ENCODE measurements around the gene ARHGEF10L.

ARHGEF10L gene

GRCh38 chr1:17523321-17524041 is 16.0 kb upstream of the ARHGEF10L start:
- DNase-seq: no peak

GRCh38 chr1:17524645-17525044 is 14.9 kb upstream of the ARHGEF10L start:
- no peak for DNase-seq

GRCh38 chr1:17525996-17526686 is 13.4 kb upstream of the ARHGEF10L start:
- no peak for DNase-seq

- no peak for DNase-seq
These were observed 12.2 kb upstream of the ARHGEF10L start for GRCh38 chr1:17527036-17527914.

- no peak for DNase-seq
These were observed 10.1 kb upstream of the ARHGEF10L start for GRCh38 chr1:17529381-17529780.

- no peak for DNase-seq
These were observed 8.2 kb upstream of the ARHGEF10L start for GRCh38 chr1:17531343-17531681.

GRCh38 chr1:17531682-17532487 is 7.6 kb upstream of the ARHGEF10L start:
- DNase-seq: no peak

GRCh38 chr1:17533201-17533600 is 6.3 kb upstream of the ARHGEF10L start:
- no peak for DNase-seq

- DNase-seq: no peak
These were observed 4.1 kb upstream of the ARHGEF10L start for GRCh38 chr1:17535300-17535936.

GRCh38 chr1:17538010-17538409 is 1.5 kb upstream of the ARHGEF10L start:
- DNase-seq: no peak

- DNase-seq: no peak
These were observed 925 bp upstream of the ARHGEF10L start for GRCh38 chr1:17538428-17539117.

- no peak for DNase-seq
These were observed 401 bp upstream of the ARHGEF10L start for GRCh38 chr1:17539118-17539476.

- no peak for DNase-seq
These were observed 930 bp downstream of the ARHGEF10L start for GRCh38 chr1:17540255-17541001.

GRCh38 chr1:17542645-17543044 is 3.1 kb downstream of the ARHGEF10L start:
- DNase-seq: no peak

GRCh38 chr1:17544776-17545350 is 5.4 kb downstream of the ARHGEF10L start:
- no peak for DNase-seq

- no peak for DNase-seq
These were observed 5.9 kb downstream of the ARHGEF10L start for GRCh38 chr1:17545356-17545755.

- no peak for DNase-seq
These were observed 7.6 kb downstream of the ARHGEF10L start for GRCh38 chr1:17546946-17547670.

GRCh38 chr1:17549384-17549783 is 9.9 kb downstream of the ARHGEF10L start:
- DNase-seq: no peak

- DNase-seq: no peak
These were observed 11.5 kb downstream of the ARHGEF10L start for GRCh38 chr1:17550729-17551584.

All from stimulated activated CD4-positive, alpha-beta T cell treated with anti-CD3 and anti-CD28 coated beads, Interleukin-12 subunit alpha, Interleukin-12 subunit beta, amount 100 ng/mL, for 4 hours (primary cell).